Hepatocyte (in vitro differentiated cells): ENCODE data around the gene MYZAP.

Experiments used
- EZH2 ChIP-seq: fragments of 200-600 bp; sonication (generic); IDR thresholded peaks from 2 replicates; pipeline ENCODE4 v1.6.1; 2016; ENCODE audit warnings: antibody characterized with exemption, mild to moderate bottlenecking, borderline replicate concordance
- TF ChIP-seq, protein P1 (sequence below): fragments of 200-600 bp; sonication (generic); IDR thresholded peaks from 2 replicates; pipeline ENCODE4 v1.5.1; 2016; ENCODE audit warnings: antibody characterized with exemption, mild to moderate bottlenecking; ENCODE audit not compliant: poor library complexity

DNA sequence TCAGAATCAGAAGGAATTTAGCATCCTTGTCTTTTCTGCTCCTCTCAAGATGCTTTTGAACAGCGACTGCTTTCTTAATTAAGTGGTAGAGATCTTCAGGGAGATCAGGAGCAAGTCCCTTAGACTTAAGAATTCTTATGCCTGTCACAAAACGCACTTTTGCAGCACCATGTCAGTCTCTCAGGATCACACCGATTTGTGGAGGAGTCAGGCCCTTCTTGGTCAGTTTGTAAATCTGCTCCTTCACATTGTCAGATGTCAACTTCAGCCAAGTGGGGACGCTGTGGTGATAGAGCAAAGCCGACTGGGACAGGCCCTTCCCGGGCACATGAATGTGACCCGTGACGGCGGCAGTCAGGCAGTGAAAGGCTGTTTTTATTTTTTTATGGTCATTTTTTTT, 35.7 kb upstream of the MYZAP start:
- TF ChIP-seq, protein P1, sequence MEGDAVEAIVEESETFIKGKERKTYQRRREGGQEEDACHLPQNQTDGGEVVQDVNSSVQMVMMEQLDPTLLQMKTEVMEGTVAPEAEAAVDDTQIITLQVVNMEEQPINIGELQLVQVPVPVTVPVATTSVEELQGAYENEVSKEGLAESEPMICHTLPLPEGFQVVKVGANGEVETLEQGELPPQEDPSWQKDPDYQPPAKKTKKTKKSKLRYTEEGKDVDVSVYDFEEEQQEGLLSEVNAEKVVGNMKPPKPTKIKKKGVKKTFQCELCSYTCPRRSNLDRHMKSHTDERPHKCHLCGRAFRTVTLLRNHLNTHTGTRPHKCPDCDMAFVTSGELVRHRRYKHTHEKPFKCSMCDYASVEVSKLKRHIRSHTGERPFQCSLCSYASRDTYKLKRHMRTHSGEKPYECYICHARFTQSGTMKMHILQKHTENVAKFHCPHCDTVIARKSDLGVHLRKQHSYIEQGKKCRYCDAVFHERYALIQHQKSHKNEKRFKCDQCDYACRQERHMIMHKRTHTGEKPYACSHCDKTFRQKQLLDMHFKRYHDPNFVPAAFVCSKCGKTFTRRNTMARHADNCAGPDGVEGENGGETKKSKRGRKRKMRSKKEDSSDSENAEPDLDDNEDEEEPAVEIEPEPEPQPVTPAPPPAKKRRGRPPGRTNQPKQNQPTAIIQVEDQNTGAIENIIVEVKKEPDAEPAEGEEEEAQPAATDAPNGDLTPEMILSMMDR = no peak
- no peak for TF ChIP-seq EZH2
